GM23248 (cell line): ENCODE data around the gene CCDC80. TPM values are rescaled to one million over a fixed set of nuclear protein-coding genes. Genes with fewer than 3 reads are reported as not detected.
"Not testable (repeated sequence)": the region's sequence is repeated elsewhere in the genome, so short reads cannot be mapped to it uniquely, and the experiment has no call there.

ENCODE experiments used
- DNase-seq: peaks from one replicate; pipeline ENCODE4 v3.0.0-alpha.2; 2015
- H2AFZ ChIP-seq: fragments of 200-600 bp; sonication (generic); 2 replicates; pipeline ENCODE4 v1.6.1; 2016; ENCODE audit warnings: antibody characterized with exemption
- H3F3A ChIP-seq: fragments of 200-600 bp; sonication (generic); 2 replicates; pipeline ENCODE4 v1.6.1; 2016; ENCODE audit warnings: mild to moderate bottlenecking, antibody characterized with exemption, mixed run types; ENCODE audit not compliant: insufficient read depth
- H3K27ac ChIP-seq: fragments of 200-600 bp; sonication (generic); 2 replicates; pipeline ENCODE4 v1.5.1; 2016; ENCODE audit warnings: mild to moderate bottlenecking
- H3K27me3 ChIP-seq: fragments of 200-600 bp; sonication (generic); replicated peaks from 2 replicates; pipeline ENCODE4 v1.6.1; 2016; ENCODE audit warnings: mild to moderate bottlenecking; ENCODE audit not compliant: insufficient read depth
- H3K36me3 ChIP-seq: fragments of 200-600 bp; sonication (generic); 2 replicates; pipeline ENCODE4 v1.6.1; 2016; ENCODE audit warnings: low read depth, mild to moderate bottlenecking
- H3K4me1 ChIP-seq: fragments of 200-600 bp; sonication (generic); 2 replicates; pipeline ENCODE4 v1.6.1; 2016; ENCODE audit warnings: mild to moderate bottlenecking; ENCODE audit not compliant: insufficient read depth
- H3K4me2 ChIP-seq: fragments of 200-600 bp; sonication (generic); one replicate; pipeline ENCODE4 v1.6.1; 2016; ENCODE audit warnings: mild to moderate bottlenecking; ENCODE audit not compliant: unreplicated experiment
- H3K4me3 ChIP-seq: fragments of 200-600 bp; sonication (generic); 2 replicates; pipeline ENCODE4 v1.5.1; 2016; ENCODE audit warnings: mild to moderate bottlenecking
- H3K79me2 ChIP-seq: fragments of 200-600 bp; sonication (generic); 2 replicates; pipeline ENCODE4 v1.6.1; 2016; ENCODE audit warnings: mild to moderate bottlenecking; ENCODE audit not compliant: insufficient read depth
- H3K9ac ChIP-seq: fragments of 200-600 bp; sonication (generic); 2 replicates; pipeline ENCODE4 v1.6.1; 2016; ENCODE audit warnings: mild to moderate bottlenecking
- H3K9me2 ChIP-seq: fragments of 200-600 bp; sonication (generic); 2 replicates; pipeline ENCODE4 v1.6.1; 2016; ENCODE audit warnings: mixed run types, mild to moderate bottlenecking, moderate library complexity; ENCODE audit not compliant: insufficient read depth
- H3K9me3 ChIP-seq: fragments of 200-600 bp; sonication (generic); one replicate; pipeline ENCODE4 v1.6.1; 2017; ENCODE audit warnings: low read depth
- H4K20me1 ChIP-seq: fragments of 200-600 bp; sonication (generic); 2 replicates; pipeline ENCODE4 v1.6.0; 2016; ENCODE audit not compliant: insufficient read depth
- EZH2 ChIP-seq: fragments of 200-600 bp; sonication (generic); IDR thresholded peaks from 2 replicates; pipeline ENCODE4 v1.6.1; 2018; ENCODE audit warnings: antibody characterized with exemption, mild to moderate bottlenecking; ENCODE audit not compliant: insufficient read depth, poor library complexity, severe bottlenecking
- EZH2phosphoT487 ChIP-seq: fragments of 200-600 bp; sonication (generic); IDR thresholded peaks from 2 replicates; pipeline ENCODE4 v1.6.1; 2018; ENCODE audit warnings: antibody characterized with exemption, moderate library complexity, mild to moderate bottlenecking, low read depth; ENCODE audit not compliant: insufficient read depth
- WGBS, 2 experiments: methylation state at CpG; one replicate each; pipeline ENCODE4 v1.1.6; 2015 to 2017; ENCODE audit warnings: low lambda C conversion rate in 2 of 2, low coverage in 1 of 2; ENCODE audit errors: missing lambda C conversion rate in 2 of 2; 5-methylcytosine and 5-hydroxymethylcytosine counted together
- in situ Hi-C: fragments of 300-500 bp; cut with MboI; formaldehyde crosslinking; loops from 2 replicates; pipeline ENCODE4 v1.15.0; 2020
- polyA plus RNA-seq: library from polyadenylated mRNA; unstranded; fragments of >200 nt; fragmentation: Nextera tagmentation; extraction: Ambion mirVana; gene quantifications from 2 replicates; pipeline ENCODE4 v1.2.1, GENCODE V29; 2016
- total RNA-seq: library from RNA; depleted of rRNA; stranded (reverse); fragments of >200 nt; shearing (Covaris generic); gene quantifications from 2 replicates; pipeline ENCODE4 v1.2.3, GENCODE V29; 2014

Gene CCDC80
- total and polyA plus RNA-seq, 2 experiments from 2014 or later: 1,238 to 2,200 TPM

GRCh38 chr3:112670824-112671223, 29.9 kb upstream of the CCDC80 start:
- no peak for TF ChIP-seq EZH2
- TF ChIP-seq EZH2phosphoT487: no peak
- Histone ChIP-seq H3K27ac (peak overlapping the region; percentile 97), H3K4me3 (no peak overlapping the region), H3K9me2 (no peaks in the 10 kb centered on the region), H3K27me3 (no peaks in the 10 kb centered on the region), H4K20me1 (no peaks in the 10 kb centered on the region), H3K79me2 (no peaks in the 10 kb centered on the region), H3K9ac (no peak overlapping the region), H3K9me3 (no peaks in the 10 kb centered on the region), H2AFZ (0 out of 2 replicates have a peak overlapping the region, but pooled peaks have one; percentile 10), H3K4me2 (no peak overlapping the region), H3K36me3 (no peaks in the 10 kb centered on the region), H3F3A (peaks cover 53% of the 10 kb centered on the region), H3K4me1 (peaks cover 52% of the 10 kb centered on the region)
- no peak for DNase-seq
- in situ Hi-C loops: no loop called here
- 98% methylated on average over 7 of the region's 7 CpGs for WGBS, 2 experiments

DNA sequence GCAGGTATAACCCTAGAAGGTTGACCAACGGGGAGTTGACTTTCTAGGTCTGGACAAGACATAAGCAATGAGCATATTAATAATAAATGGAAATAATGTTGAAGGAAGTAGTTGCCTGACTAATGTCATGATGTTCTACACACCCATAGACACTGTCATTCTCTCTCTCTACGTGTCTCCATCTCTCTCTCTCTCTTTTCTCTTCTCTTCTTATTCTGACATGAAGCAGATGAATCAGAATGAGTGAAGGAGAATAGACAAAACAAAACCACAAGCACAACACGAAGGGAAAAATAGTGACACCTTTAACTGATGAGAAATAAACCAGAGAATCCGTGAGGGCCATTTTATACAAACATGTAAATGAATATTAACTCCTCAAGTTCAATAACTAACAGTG, 26.7 kb upstream of the CCDC80 start:
- DNase-seq: no peak
- no peaks in the 10 kb centered on the region for H3K27me3 ChIP-seq
- H3K9me3 ChIP-seq: no peaks in the 10 kb centered on the region
- H3K4me3 ChIP-seq: no peak overlapping the region
- H3K27ac ChIP-seq: no peak overlapping the region
- no peaks in the 10 kb centered on the region for H3K9me2 ChIP-seq
- H3K36me3 ChIP-seq: no peaks in the 10 kb centered on the region
- 77 to 78% methylated on average over 4 of the region's 4 CpGs for WGBS, 2 experiments
- peaks cover 22% of the 10 kb centered on the region for H3F3A ChIP-seq
- H3K4me1 ChIP-seq: peaks cover 20% of the 10 kb centered on the region
- H3K4me2 ChIP-seq: no peak overlapping the region
- H4K20me1 ChIP-seq: no peaks in the 10 kb centered on the region
- in situ Hi-C loops: no loop called here
- H3K9ac ChIP-seq: no peak overlapping the region
- no peak for TF ChIP-seq EZH2
- no peak for TF ChIP-seq EZH2phosphoT487
- no peaks in the 10 kb centered on the region for H3K79me2 ChIP-seq
- 0 out of 2 replicates have a peak overlapping the region, but pooled peaks have one; percentile 11 for H2AFZ ChIP-seq

- H3K27ac ChIP-seq, DNase-seq, in situ Hi-C loops, H3K9me2 ChIP-seq, H3K36me3 ChIP-seq, H3F3A ChIP-seq, H3K4me3 ChIP-seq, H3K9me3 ChIP-seq, H3K79me2 ChIP-seq, H4K20me1 ChIP-seq, H3K9ac ChIP-seq, H3K4me2 ChIP-seq, H3K27me3 ChIP-seq, H2AFZ ChIP-seq, H3K4me1 ChIP-seq: not testable (repeated sequence)
- WGBS, 2 experiments: 95 to 97% methylated on average over 6 to 7 of the region's 9 CpGs
Observed at GRCh38 chr3:112665009-112665408, 24.1 kb upstream of the CCDC80 start.

- Histone ChIP-seq H3K4me1 (peaks cover 59% of the 10 kb centered on the region), H4K20me1 (no peaks in the 10 kb centered on the region), H3K27ac (peak overlapping the region; percentile 98), H3K9me2 (no peaks in the 10 kb centered on the region), H3F3A (peaks cover 65% of the 10 kb centered on the region), H3K27me3 (no peaks in the 10 kb centered on the region), H3K4me2 (peak overlapping the region; percentile 86), H3K4me3 (peak overlapping the region; percentile 8; the same call in 1 of the 2 replicates), H3K9me3 (no peaks in the 10 kb centered on the region), H3K79me2 (no peaks in the 10 kb centered on the region), H3K36me3 (no peaks in the 10 kb centered on the region), H3K9ac (peak overlapping the region; percentile 77), H2AFZ (peak overlapping the region; percentile 13; the same call in 1 of the 2 replicates)
- peak; percentile 67 for DNase-seq
- TF ChIP-seq EZH2 (no peak), EZH2phosphoT487 (0 out of 2 replicates have a peak, but pooled peaks have one; percentile 59)
- in situ Hi-C loops: no loop called here
Observed at GRCh38 chr3:112656043-112656442, 15.1 kb upstream of the CCDC80 start.

DNA sequence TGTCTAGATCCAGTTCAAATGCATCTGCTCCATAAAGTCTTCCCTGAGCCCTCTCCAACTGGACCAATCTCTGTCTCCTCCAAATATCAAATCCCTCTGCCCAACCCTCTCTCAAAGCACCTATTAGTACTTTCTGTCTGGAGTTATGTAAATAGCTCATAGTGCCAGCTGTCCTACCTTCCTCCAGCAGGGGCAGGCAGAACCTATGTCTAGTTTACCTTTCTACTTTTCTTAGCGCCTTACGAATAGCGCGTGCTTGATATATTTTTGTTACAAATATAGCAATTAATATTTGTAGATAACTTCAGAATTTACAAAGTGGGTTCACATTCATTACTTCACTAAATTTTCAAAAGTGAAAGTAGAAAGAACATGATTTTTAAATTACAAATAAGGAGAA, 14.0 kb upstream of the CCDC80 start:
- peak overlapping the region; percentile 98 for H3K27ac ChIP-seq
- no peaks in the 10 kb centered on the region for H3K9me3 ChIP-seq
- no peaks in the 10 kb centered on the region for H3K79me2 ChIP-seq
- no peaks in the 10 kb centered on the region for H3K36me3 ChIP-seq
- in situ Hi-C loops: no loop called here
- H3K4me3 ChIP-seq: no peak overlapping the region; the same call in 1 of the 2 replicates
- DNase-seq: peak; percentile 5
- H3K9ac ChIP-seq: peak overlapping the region; percentile 77
- peaks cover 73% of the 10 kb centered on the region for H3F3A ChIP-seq
- WGBS, 2 experiments: 98 to 99% methylated on average over 4 of the region's 4 CpGs
- no peaks in the 10 kb centered on the region for H4K20me1 ChIP-seq
- peak overlapping the region; percentile 86 for H3K4me2 ChIP-seq
- no peak overlapping the region for H2AFZ ChIP-seq
- no peaks in the 10 kb centered on the region for H3K9me2 ChIP-seq
- no peak for TF ChIP-seq EZH2
- TF ChIP-seq EZH2phosphoT487: no peak
- H3K27me3 ChIP-seq: no peaks in the 10 kb centered on the region
- H3K4me1 ChIP-seq: peaks cover 69% of the 10 kb centered on the region
